HK-2 (cell line): ENCODE measurements around the gene CCDC77.

Source experiments
- DNase-seq: peaks from one replicate; pipeline ENCODE4 v3.0.0-alpha.2; 2018; ENCODE audit not compliant: unreplicated experiment

Gene CCDC77

GRCh38 chr12:452667-453210 lies 51.3 kb downstream of the CCDC77 start:
- DNase-seq: no peak

GRCh38 chr12:454833-455232 lies 53.4 kb downstream of the CCDC77 start:
- no peak for DNase-seq

- no peak for DNase-seq
Measured at GRCh38 chr12:455821-456220, 54.4 kb downstream of the CCDC77 start.

- DNase-seq: no peak
Measured at GRCh38 chr12:457676-458075, 56.2 kb downstream of the CCDC77 start.

GRCh38 chr12:459050-459429 lies 57.6 kb downstream of the CCDC77 start:
- no peak for DNase-seq

- DNase-seq: peak; percentile 66
Measured at GRCh38 chr12:459430-460258, 58.2 kb downstream of the CCDC77 start, which contains the start of gene B4GALNT3. B4GALNT3 (plus strand) TSS chr12:459939; CDS start chr12:460377, 438 bp downstream.

GRCh38 chr12:460261-461230 lies 59.1 kb downstream of the CCDC77 start:
- DNase-seq: peak; percentile 35

- DNase-seq: no peak
Measured at GRCh38 chr12:461425-461824, 60.0 kb downstream of the CCDC77 start.

GRCh38 chr12:462936-463705 lies 61.7 kb downstream of the CCDC77 start:
- no peak for DNase-seq

- no peak for DNase-seq
Measured at GRCh38 chr12:464484-465267, 63.2 kb downstream of the CCDC77 start.

- no peak for DNase-seq
Measured at GRCh38 chr12:466039-466438, 64.6 kb downstream of the CCDC77 start.

GRCh38 chr12:466762-467161 lies 65.3 kb downstream of the CCDC77 start:
- DNase-seq: no peak

- DNase-seq: no peak
Measured at GRCh38 chr12:467591-467990, 66.1 kb downstream of the CCDC77 start.

- DNase-seq: no peak
Measured at GRCh38 chr12:468671-469389, 67.4 kb downstream of the CCDC77 start.

- no peak for DNase-seq
Measured at GRCh38 chr12:470133-470532, 68.7 kb downstream of the CCDC77 start.

- DNase-seq: no peak
Measured at GRCh38 chr12:473198-473597, 71.8 kb downstream of the CCDC77 start.

GRCh38 chr12:473863-474577 lies 72.6 kb downstream of the CCDC77 start:
- DNase-seq: no peak

GRCh38 chr12:475286-475685 lies 73.8 kb downstream of the CCDC77 start:
- no peak for DNase-seq

GRCh38 chr12:479161-479560 lies 77.7 kb downstream of the CCDC77 start:
- DNase-seq: no peak
